ENCODE measurements around the gene IQCE.

- TF ChIP-seq POLR2A (IDR thresholded peaks at IDR 0.05) = no peak
- TF ChIP-seq, protein P1, sequence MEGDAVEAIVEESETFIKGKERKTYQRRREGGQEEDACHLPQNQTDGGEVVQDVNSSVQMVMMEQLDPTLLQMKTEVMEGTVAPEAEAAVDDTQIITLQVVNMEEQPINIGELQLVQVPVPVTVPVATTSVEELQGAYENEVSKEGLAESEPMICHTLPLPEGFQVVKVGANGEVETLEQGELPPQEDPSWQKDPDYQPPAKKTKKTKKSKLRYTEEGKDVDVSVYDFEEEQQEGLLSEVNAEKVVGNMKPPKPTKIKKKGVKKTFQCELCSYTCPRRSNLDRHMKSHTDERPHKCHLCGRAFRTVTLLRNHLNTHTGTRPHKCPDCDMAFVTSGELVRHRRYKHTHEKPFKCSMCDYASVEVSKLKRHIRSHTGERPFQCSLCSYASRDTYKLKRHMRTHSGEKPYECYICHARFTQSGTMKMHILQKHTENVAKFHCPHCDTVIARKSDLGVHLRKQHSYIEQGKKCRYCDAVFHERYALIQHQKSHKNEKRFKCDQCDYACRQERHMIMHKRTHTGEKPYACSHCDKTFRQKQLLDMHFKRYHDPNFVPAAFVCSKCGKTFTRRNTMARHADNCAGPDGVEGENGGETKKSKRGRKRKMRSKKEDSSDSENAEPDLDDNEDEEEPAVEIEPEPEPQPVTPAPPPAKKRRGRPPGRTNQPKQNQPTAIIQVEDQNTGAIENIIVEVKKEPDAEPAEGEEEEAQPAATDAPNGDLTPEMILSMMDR (IDR thresholded peaks at IDR 0.05) = no peak
Measured at GRCh38 chr7:2526659-2527504, 31.9 kb upstream of the IQCE start.
